Measurements from ENCODE around the gene DDAH1. TPM values are rescaled to one million over a fixed set of nuclear protein-coding genes. Genes with fewer than 3 reads are reported as not detected.

The DDAH1 gene
- total RNA-seq, 4 donors from 2014 or later, result 17.5 to 64.2 (median 40.0) TPM

- DNase-seq, result no peak
- Histone ChIP-seq H3K27me3 (no peaks in the 10 kb centered on the region), H3K36me3 (no peaks in the 10 kb centered on the region), H3K4me1 (peaks cover 10 to 12% of the 10 kb centered on the region in 2 donors), H3K27ac (no peak overlapping the region), H3K4me3 (replicated peaks in 1 of 3) (no peak overlapping the region), H3K9me3 (no peaks in the 10 kb centered on the region)
- no peak for TF ChIP-seq POLR2A (IDR thresholded peaks at IDR 0.05)
- TF ChIP-seq CTCF (IDR thresholded peaks at IDR 0.05), result no peak
- 91 to 95% methylated on average over 1 of the region's 1 CpG for WGBS, 2 donors
- intact Hi-C loops (cut with DNase I), result no loop called here
These were observed 29.3 kb upstream of the DDAH1 start for GRCh38 chr1:85494074-85494903.

GRCh38 chr1:85490270-85490985 lies 25.5 kb upstream of the DDAH1 start:
- no peaks in the 10 kb centered on the region for H3K9me3 ChIP-seq
- no peak overlapping the region for H3K4me3 ChIP-seq (replicated peaks in 1 of 3)
- 92 to 96% methylated on average over 1 of the region's 1 CpG for WGBS, 2 donors
- TF ChIP-seq POLR2A (IDR thresholded peaks at IDR 0.05) (no peak), CTCF (IDR thresholded peaks at IDR 0.05) (no peak)
- H3K4me1 ChIP-seq, result peaks cover 2 to 3% of the 10 kb centered on the region in 2 donors
- H3K27ac ChIP-seq, result no peak overlapping the region
- DNase-seq, result no peak
- intact Hi-C loops (cut with DNase I), result no loop called here
- H3K27me3 ChIP-seq, result no peaks in the 10 kb centered on the region
- H3K36me3 ChIP-seq, result no peaks in the 10 kb centered on the region

- intact Hi-C loops (cut with DNase I), result no loop called here
These were observed 23.2 kb upstream of the DDAH1 start for GRCh38 chr1:85488126-85488525.

GRCh38 chr1:85485516-85485915 lies 20.6 kb upstream of the DDAH1 start:
- H3K4me1 ChIP-seq, result no peaks in the 10 kb centered on the region
- H3K4me3 ChIP-seq (replicated peaks in 1 of 3), result no peak overlapping the region
- WGBS, 2 donors, result 96 to 97% methylated on average over 3 of the region's 3 CpGs
- H3K27me3 ChIP-seq, result no peaks in the 10 kb centered on the region
- no peak overlapping the region for H3K27ac ChIP-seq
- no peaks in the 10 kb centered on the region for H3K36me3 ChIP-seq
- H3K9me3 ChIP-seq, result no peaks in the 10 kb centered on the region
- no peak for TF ChIP-seq CTCF (IDR thresholded peaks at IDR 0.05)
- intact Hi-C loops (cut with DNase I), result no loop called here
- DNase-seq, result no peak

More at GRCh38 chr1:85488126-85488525, 23.2 kb upstream of the DDAH1 start:
- H3K9me3 ChIP-seq, result no peaks in the 10 kb centered on the region
- no peaks in the 10 kb centered on the region for H3K36me3 ChIP-seq
- no peak for DNase-seq
- WGBS, 2 donors, result 100% methylated on average over 1 of the region's 1 CpG
- H3K4me3 ChIP-seq (replicated peaks in 1 of 3), result no peak overlapping the region
- H3K4me1 ChIP-seq, result no peaks in the 10 kb centered on the region
- no peaks in the 10 kb centered on the region for H3K27me3 ChIP-seq
- TF ChIP-seq CTCF (IDR thresholded peaks at IDR 0.05), result no peak
- no peak for TF ChIP-seq POLR2A (IDR thresholded peaks at IDR 0.05)
- H3K27ac ChIP-seq, result no peak overlapping the region

- Histone ChIP-seq H3K36me3 (no peaks in the 10 kb centered on the region), H3K9me3 (no peaks in the 10 kb centered on the region), H3K27me3 (no peaks in the 10 kb centered on the region), H3K4me1 (no peaks in the 10 kb centered on the region), H3K4me3 (replicated peaks in 1 of 3) (no peak overlapping the region), H3K27ac (no peak overlapping the region)
- no peak for TF ChIP-seq CTCF (IDR thresholded peaks at IDR 0.05)
- TF ChIP-seq POLR2A (IDR thresholded peaks at IDR 0.05), result no peak
- intact Hi-C loops (cut with DNase I), result no loop called here
- no peak for DNase-seq
- WGBS, 2 donors, result 98 to 100% methylated on average over 1 of the region's 1 CpG
These were observed 19.8 kb upstream of the DDAH1 start for GRCh38 chr1:85484716-85485115.
